Measurements from ENCODE around the gene TFF1.

Gene TFF1

GRCh38 chr21:42409366-42409765 is 43.0 kb upstream of the TFF1 start:
- TF ChIP-seq, protein P1, sequence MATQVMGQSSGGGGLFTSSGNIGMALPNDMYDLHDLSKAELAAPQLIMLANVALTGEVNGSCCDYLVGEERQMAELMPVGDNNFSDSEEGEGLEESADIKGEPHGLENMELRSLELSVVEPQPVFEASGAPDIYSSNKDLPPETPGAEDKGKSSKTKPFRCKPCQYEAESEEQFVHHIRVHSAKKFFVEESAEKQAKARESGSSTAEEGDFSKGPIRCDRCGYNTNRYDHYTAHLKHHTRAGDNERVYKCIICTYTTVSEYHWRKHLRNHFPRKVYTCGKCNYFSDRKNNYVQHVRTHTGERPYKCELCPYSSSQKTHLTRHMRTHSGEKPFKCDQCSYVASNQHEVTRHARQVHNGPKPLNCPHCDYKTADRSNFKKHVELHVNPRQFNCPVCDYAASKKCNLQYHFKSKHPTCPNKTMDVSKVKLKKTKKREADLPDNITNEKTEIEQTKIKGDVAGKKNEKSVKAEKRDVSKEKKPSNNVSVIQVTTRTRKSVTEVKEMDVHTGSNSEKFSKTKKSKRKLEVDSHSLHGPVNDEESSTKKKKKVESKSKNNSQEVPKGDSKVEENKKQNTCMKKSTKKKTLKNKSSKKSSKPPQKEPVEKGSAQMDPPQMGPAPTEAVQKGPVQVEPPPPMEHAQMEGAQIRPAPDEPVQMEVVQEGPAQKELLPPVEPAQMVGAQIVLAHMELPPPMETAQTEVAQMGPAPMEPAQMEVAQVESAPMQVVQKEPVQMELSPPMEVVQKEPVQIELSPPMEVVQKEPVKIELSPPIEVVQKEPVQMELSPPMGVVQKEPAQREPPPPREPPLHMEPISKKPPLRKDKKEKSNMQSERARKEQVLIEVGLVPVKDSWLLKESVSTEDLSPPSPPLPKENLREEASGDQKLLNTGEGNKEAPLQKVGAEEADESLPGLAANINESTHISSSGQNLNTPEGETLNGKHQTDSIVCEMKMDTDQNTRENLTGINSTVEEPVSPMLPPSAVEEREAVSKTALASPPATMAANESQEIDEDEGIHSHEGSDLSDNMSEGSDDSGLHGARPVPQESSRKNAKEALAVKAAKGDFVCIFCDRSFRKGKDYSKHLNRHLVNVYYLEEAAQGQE (IDR thresholded peaks at IDR 0.05; ENCODE audit: insufficient read depth in 1 of 2, low read depth in 2 of 2, low read length in 2 of 2), result no peak
- TF ChIP-seq TAF1 (IDR thresholded peaks at IDR 0.05; ENCODE audit: borderline replicate concordance, insufficient read depth, low read length), result no peak
- no peak for TF ChIP-seq POLR2AphosphoS5 (IDR thresholded peaks at IDR 0.05; ENCODE audit: low read depth, low read length)
- TF ChIP-seq FOXP2 (optimal IDR thresholded peaks at IDR 0.05; ENCODE audit: borderline replicate concordance, extremely low read depth, extremely low read length, insufficient read depth), result no peak
- TF ChIP-seq SIN3A (IDR thresholded peaks at IDR 0.05; ENCODE audit: borderline replicate concordance, insufficient read depth, low read length), result no peak

DNA sequence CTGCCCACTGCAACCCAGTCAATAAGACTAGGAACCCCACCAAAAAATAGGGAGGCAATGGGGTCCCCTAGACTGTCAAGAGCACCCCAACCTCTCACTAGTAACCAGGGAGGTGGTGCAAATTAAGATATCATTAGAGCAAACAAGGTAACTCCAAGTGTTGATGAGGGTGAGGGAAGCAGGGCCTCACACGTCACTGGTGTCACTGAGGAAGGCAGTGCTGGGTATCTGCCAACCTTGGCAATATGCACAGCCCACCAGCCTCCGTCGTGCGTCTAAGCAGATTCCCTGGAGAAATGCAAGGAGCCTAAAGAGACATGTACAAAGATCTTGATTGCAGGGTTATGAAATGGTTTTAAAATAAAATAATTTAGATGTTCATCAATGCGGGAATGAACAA is 41.1 kb upstream of the TFF1 start:
- TF ChIP-seq FOXP2 (optimal IDR thresholded peaks at IDR 0.05; ENCODE audit: borderline replicate concordance, extremely low read depth, extremely low read length, insufficient read depth), result no peak
- no peak for TF ChIP-seq TAF1 (IDR thresholded peaks at IDR 0.05; ENCODE audit: borderline replicate concordance, insufficient read depth, low read length)
- TF ChIP-seq, protein P1 (IDR thresholded peaks at IDR 0.05; ENCODE audit: insufficient read depth in 1 of 2, low read depth in 2 of 2, low read length in 2 of 2), result no peak
- TF ChIP-seq POLR2AphosphoS5 (IDR thresholded peaks at IDR 0.05; ENCODE audit: low read depth, low read length), result no peak

DNA sequence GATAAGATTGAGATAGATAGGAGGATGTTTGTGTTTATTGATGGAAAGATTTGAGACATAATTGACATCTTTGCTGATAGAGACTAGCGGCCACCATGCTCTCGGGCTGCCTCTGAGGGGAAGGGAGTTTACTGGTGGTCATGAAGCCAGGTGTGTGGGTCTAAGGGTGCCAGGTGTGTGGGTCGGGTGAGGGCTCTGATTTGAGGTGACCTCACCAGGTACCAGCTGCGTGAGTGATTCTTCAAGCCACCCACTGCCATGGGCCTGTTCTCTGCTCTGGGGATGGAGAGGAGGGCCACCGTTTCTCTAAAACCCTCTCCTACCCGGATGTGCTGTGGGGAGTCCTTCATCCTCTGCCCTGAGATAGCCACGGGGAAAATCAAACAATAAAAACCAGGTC is 40.5 kb upstream of the TFF1 start:
- TF ChIP-seq TAF1 (IDR thresholded peaks at IDR 0.05; ENCODE audit: borderline replicate concordance, insufficient read depth, low read length) (no peak), FOXP2 (optimal IDR thresholded peaks at IDR 0.05; ENCODE audit: borderline replicate concordance, extremely low read depth, extremely low read length, insufficient read depth) (no peak), SIN3A (IDR thresholded peaks at IDR 0.05; ENCODE audit: borderline replicate concordance, insufficient read depth, low read length) (no peak), POLR2AphosphoS5 (IDR thresholded peaks at IDR 0.05; ENCODE audit: low read depth, low read length) (no peak)
- TF ChIP-seq, protein P1 (IDR thresholded peaks at IDR 0.05; ENCODE audit: insufficient read depth in 1 of 2, low read depth in 2 of 2, low read length in 2 of 2), result no peak

GRCh38 chr21:42406201-42406621 is 39.9 kb upstream of the TFF1 start:
- TF ChIP-seq, protein P1 (IDR thresholded peaks at IDR 0.05; ENCODE audit: insufficient read depth in 1 of 2, low read depth in 2 of 2, low read length in 2 of 2), result no peak
- TF ChIP-seq POLR2AphosphoS5 (IDR thresholded peaks at IDR 0.05; ENCODE audit: low read depth, low read length) (no peak), FOXP2 (optimal IDR thresholded peaks at IDR 0.05; ENCODE audit: borderline replicate concordance, extremely low read depth, extremely low read length, insufficient read depth) (no peak), TAF1 (IDR thresholded peaks at IDR 0.05; ENCODE audit: borderline replicate concordance, insufficient read depth, low read length) (no peak), SIN3A (IDR thresholded peaks at IDR 0.05; ENCODE audit: borderline replicate concordance, insufficient read depth, low read length) (no peak)
